ENCODE measurements around the gene CEP131. TPM values are rescaled to one million over a fixed set of nuclear protein-coding genes. Genes with fewer than 3 reads are reported as not detected.

Gene CEP131
- total and polyA plus RNA-seq, 7 donors = 1.8 to 11.6 (median 5.0) TPM

DNA sequence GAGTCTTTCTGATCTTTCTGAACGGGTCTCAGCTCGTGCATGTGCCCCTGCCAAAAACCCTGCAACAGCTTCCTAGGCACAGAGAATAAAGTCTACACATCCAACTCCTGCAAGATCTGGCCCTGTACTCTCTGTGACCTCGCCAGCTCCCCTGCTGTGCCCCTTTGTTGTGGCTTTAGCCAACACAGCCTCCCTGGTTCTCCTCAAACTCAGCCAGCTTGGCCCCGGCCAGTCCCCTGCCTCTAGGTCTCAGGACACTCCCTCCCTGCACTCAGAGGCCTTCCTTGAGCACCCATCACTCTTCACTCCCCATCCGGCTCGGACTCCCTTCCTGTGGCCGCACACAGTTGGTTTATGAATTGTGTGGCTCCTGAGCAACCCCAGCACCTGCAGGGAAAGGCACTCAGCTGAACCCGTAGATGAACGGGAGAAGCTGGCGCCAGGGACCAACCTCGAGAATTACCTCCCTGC lies 1.4 kb downstream of the CEP131 start:
- TF ChIP-seq, protein P1, sequence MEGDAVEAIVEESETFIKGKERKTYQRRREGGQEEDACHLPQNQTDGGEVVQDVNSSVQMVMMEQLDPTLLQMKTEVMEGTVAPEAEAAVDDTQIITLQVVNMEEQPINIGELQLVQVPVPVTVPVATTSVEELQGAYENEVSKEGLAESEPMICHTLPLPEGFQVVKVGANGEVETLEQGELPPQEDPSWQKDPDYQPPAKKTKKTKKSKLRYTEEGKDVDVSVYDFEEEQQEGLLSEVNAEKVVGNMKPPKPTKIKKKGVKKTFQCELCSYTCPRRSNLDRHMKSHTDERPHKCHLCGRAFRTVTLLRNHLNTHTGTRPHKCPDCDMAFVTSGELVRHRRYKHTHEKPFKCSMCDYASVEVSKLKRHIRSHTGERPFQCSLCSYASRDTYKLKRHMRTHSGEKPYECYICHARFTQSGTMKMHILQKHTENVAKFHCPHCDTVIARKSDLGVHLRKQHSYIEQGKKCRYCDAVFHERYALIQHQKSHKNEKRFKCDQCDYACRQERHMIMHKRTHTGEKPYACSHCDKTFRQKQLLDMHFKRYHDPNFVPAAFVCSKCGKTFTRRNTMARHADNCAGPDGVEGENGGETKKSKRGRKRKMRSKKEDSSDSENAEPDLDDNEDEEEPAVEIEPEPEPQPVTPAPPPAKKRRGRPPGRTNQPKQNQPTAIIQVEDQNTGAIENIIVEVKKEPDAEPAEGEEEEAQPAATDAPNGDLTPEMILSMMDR (IDR thresholded peaks at IDR 0.05) = no peak
- TF ChIP-seq EP300 (IDR thresholded peaks at IDR 0.05) = no peak
- no peak for TF ChIP-seq POLR2AphosphoS5 (IDR thresholded peaks at IDR 0.05)
- no peak for TF ChIP-seq POLR2A (IDR thresholded peaks at IDR 0.05)
- intact Hi-C loops (cut with DNase I) = loop anchor here (10.0 kb wide), 1 partner anchor 187 kb away; the partner anchor contains the start of gene BAIAP2
- H3K4me3 ChIP-seq = no peak overlapping the region
- H3K27me3 ChIP-seq = no peaks in the 10 kb centered on the region
- H3K36me3 ChIP-seq = peaks cover 0 to 7% (median 0%) of the 10 kb centered on the region in 4 donors
- 73 to 84% methylated on average over 11 of the region's 11 CpGs for WGBS, 2 donors
- H3K27ac ChIP-seq = no peak overlapping the region
- DNase-seq = no peak
- peaks cover 0 to 25% (median 18%) of the 10 kb centered on the region in 4 donors for H3K4me1 ChIP-seq
- H3K9me3 ChIP-seq = no peaks in the 10 kb centered on the region

DNA sequence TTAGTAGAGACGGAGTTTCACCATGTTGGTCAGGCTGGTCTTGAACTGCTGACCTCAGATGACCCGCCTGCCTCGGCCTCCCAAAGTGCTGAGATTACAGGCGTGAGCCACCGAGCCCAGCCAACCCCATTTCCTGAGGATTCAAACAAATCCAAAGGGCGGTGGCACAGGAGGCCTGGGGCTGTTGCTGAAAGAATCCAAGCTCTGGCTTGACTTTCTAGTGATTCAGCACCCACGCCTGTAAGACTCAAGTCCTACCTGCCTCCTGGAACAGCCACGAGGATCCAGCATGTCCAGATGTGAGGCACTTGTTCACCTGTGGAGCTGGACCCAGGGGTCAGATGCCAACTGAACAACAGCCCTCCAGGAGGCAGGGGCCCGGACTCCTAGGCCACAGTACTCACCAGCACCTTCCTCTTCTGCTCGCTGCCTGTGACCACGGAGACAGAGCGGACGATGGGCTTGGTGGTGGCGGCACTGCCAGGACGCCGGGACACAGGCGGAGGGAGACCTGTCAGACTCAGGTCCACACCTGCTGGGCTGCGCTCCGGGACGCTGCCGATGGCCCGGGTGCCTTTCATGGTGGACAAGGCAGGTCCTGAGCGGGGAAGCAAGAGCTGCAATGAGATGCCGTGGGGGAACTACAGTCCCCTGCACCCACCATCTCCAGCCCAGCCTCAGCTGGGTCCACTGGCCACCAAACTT lies 3.1 kb downstream of the CEP131 start:
- Histone ChIP-seq H3K4me1 (peaks cover 0 to 25% (median 18%) of the 10 kb centered on the region in 4 donors), H3K9me3 (no peaks in the 10 kb centered on the region), H3K36me3 (peaks cover 0 to 7% (median 0%) of the 10 kb centered on the region in 4 donors), H3K27me3 (no peaks in the 10 kb centered on the region), H3K27ac (no peak overlapping the region), H3K4me3 (no peak overlapping the region)
- intact Hi-C loops (cut with DNase I) = loop anchor here (10.0 kb wide), 1 partner anchor 185 kb away; the partner anchor contains the start of gene BAIAP2
- no peak for DNase-seq
- WGBS, 2 donors = 95 to 97% methylated on average over 24 of the region's 24 CpGs
- TF ChIP-seq EP300 (IDR thresholded peaks at IDR 0.05) (no peak), POLR2A (IDR thresholded peaks at IDR 0.05) (no peak), POLR2AphosphoS5 (IDR thresholded peaks at IDR 0.05) (no peak)
- TF ChIP-seq, protein P1 (IDR thresholded peaks at IDR 0.05) = no peak

DNA sequence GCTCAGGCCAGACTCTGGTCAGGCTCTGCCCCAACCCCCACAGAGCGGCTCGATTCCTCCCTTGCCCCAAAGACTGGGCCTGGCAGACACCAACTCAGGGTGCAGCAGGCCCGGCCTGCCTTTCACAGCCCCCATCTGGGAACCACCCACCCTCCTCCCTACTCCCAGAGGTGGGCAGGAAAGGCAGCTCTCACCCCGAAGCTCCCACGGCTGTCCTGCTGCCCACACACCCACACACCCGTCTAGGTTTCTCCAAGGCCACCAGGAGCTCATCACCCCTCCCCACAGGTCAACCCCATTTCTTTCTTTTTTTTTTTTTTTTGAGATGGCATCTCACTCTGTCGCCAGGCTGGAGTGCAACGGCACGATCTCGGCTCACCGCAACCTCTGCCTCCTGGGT lies 3.8 kb downstream of the CEP131 start:
- intact Hi-C loops (cut with DNase I) = no loop called here
- DNase-seq = no peak
- 96 to 97% methylated on average over 11 of the region's 11 CpGs for WGBS, 2 donors
- TF ChIP-seq EP300 (IDR thresholded peaks at IDR 0.05) (no peak), POLR2A (IDR thresholded peaks at IDR 0.05) (no peak), POLR2AphosphoS5 (IDR thresholded peaks at IDR 0.05) (no peak)
- TF ChIP-seq, protein P1 (IDR thresholded peaks at IDR 0.05) = no peak
- Histone ChIP-seq H3K4me3 (no peak overlapping the region), H3K36me3 (peaks cover 0 to 7% (median 0%) of the 10 kb centered on the region in 4 donors), H3K4me1 (peaks cover 0 to 24% (median 18%) of the 10 kb centered on the region in 4 donors), H3K27ac (no peak overlapping the region), H3K9me3 (no peaks in the 10 kb centered on the region), H3K27me3 (no peaks in the 10 kb centered on the region)

DNA sequence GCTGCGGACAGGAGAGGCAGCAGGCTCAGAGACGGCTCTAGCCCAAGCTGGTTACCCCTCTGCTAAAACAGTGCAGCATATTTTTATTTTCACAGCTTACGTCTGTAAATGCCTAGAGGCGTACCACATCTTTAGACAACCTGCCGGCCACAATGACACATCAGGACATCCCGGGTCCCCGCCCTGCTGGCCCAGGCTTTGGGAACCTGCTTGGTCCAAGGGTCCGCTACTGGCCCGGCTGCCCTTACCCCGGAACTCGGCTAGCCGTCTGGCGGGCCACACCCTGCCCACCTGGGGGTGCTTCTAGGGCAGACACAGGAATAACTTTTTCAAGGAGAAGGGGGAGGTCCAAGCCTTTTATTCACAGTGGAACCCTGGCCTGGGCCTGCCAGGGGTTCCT lies 4.3 kb downstream of the CEP131 start:
- Histone ChIP-seq H3K4me3 (no peak overlapping the region), H3K27ac (no peak overlapping the region), H3K9me3 (no peaks in the 10 kb centered on the region), H3K36me3 (peaks cover 0 to 7% (median 0%) of the 10 kb centered on the region in 4 donors), H3K27me3 (no peaks in the 10 kb centered on the region), H3K4me1 (peaks cover 0 to 20% (median 16%) of the 10 kb centered on the region in 4 donors)
- WGBS, 2 donors = 91 to 93% methylated on average over 13 of the region's 13 CpGs
- DNase-seq = no peak
- TF ChIP-seq POLR2AphosphoS5 (IDR thresholded peaks at IDR 0.05) (no peak), EP300 (IDR thresholded peaks at IDR 0.05) (no peak)
- intact Hi-C loops (cut with DNase I) = no loop called here

DNA sequence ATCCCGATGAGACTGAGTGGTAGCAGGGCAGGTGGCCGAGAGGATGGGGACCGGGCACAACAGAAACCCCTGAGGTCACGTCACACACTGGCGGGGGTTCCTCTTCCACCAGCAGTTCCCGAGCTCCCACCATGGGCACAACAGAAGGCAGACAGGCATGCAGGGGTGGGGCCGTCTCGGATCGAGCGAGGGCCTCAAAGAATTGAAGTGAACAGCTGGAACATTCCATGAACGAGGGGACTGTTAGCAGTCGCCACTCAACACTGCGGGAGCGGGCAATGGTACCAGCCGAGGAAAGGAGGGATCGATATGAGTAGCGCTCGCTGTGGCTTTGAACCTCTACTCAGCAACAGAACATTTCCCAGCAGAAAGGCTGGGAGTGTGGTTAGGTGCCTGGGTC lies 5.3 kb downstream of the CEP131 start:
- Histone ChIP-seq H3K27me3 (no peaks in the 10 kb centered on the region), H3K36me3 (peaks cover 0 to 7% (median 0%) of the 10 kb centered on the region in 4 donors), H3K4me3 (no peak overlapping the region), H3K27ac (no peak overlapping the region), H3K4me1 (peaks cover 0 to 14% (median 13%) of the 10 kb centered on the region in 4 donors), H3K9me3 (no peaks in the 10 kb centered on the region)
- 94% methylated on average over 18 of the region's 18 CpGs for WGBS, 2 donors
- no peak for DNase-seq
- intact Hi-C loops (cut with DNase I) = no loop called here
- TF ChIP-seq POLR2A (IDR thresholded peaks at IDR 0.05) (no peak), POLR2AphosphoS5 (IDR thresholded peaks at IDR 0.05) (no peak), EP300 (IDR thresholded peaks at IDR 0.05) (no peak)
- TF ChIP-seq, protein P1 (IDR thresholded peaks at IDR 0.05) = no peak

Data from sigmoid colon (tissue), 7 donors.